GM18502 (cell line): ENCODE results near the gene KCNQ2.

ENCODE experiments used
- ATAC-seq: cut with Tn5 transposase; IDR thresholded peaks from one replicate; pipeline ENCODE4 v1.9.1; 2021; ENCODE audit warnings: mild to moderate bottlenecking; ENCODE audit not compliant: unreplicated experiment, poor library complexity

KCNQ2 gene

DNA sequence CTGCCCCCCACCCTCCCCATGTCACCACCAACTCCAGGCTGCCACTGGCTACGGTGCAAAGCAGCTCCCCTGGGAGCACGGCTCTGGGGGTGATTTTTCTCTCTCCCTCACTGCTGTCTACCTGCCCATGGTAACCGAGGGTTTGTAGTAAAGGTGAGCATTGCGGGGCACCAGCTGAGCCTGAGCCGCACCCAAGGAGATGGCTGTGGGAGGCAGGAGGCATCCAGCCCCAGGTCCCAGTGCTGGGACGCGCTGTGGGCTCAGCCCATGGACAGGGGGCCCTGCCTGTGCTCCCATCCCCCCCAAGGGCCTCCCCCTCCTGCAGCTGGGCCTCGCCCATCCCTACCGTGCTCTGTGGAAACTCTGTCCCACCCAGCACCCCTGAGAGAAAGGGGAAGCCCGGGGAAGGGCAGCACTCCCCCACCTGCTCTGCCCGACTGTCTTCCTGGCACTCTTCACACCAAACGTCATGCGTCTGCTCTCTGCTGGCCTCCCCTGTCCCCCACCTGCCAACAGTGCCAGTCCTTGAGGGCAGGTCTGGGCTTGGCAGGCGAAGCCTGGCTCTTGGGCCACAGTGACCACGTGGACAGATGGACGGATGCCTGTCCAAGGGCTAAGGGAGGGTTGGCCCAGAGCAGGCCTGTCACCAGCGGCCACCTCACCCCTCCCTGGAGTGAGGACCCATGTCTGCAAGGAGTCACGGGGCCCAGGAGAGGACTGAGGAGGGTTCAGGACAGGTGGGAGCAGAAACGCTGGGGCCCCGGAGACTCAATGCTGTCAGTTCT is 107.5 kb downstream of the KCNQ2 start:
- no peak for ATAC-seq

DNA sequence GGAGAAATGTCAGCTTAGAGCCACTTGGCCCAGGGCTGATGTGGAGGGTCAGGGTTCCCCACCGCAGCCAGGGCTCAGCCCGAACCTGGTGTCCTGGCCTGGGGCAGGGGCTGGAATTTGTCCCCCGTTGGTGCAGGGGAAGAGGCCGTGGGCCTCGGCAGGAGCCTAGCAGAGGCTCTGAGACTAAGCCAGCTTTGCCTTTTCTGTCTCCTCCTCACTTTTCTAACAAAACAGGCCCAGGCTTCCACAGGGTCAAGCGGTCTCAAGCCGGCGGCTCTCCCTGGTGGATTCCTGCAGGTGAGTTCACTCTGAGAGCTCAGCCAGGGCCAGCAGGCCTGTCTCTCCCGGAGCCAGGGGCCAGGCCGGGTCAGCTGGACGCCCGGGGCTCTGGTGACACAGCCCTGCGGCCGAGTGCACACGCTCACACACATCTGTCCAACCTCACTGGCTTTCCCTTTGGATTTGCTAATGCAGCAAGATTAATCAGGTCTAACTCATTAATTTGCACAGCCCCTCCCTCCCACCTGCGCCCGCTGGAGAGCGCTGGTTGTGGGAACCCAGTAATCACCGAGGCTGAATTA is 108.4 kb downstream of the KCNQ2 start:
- ATAC-seq: no peak

DNA sequence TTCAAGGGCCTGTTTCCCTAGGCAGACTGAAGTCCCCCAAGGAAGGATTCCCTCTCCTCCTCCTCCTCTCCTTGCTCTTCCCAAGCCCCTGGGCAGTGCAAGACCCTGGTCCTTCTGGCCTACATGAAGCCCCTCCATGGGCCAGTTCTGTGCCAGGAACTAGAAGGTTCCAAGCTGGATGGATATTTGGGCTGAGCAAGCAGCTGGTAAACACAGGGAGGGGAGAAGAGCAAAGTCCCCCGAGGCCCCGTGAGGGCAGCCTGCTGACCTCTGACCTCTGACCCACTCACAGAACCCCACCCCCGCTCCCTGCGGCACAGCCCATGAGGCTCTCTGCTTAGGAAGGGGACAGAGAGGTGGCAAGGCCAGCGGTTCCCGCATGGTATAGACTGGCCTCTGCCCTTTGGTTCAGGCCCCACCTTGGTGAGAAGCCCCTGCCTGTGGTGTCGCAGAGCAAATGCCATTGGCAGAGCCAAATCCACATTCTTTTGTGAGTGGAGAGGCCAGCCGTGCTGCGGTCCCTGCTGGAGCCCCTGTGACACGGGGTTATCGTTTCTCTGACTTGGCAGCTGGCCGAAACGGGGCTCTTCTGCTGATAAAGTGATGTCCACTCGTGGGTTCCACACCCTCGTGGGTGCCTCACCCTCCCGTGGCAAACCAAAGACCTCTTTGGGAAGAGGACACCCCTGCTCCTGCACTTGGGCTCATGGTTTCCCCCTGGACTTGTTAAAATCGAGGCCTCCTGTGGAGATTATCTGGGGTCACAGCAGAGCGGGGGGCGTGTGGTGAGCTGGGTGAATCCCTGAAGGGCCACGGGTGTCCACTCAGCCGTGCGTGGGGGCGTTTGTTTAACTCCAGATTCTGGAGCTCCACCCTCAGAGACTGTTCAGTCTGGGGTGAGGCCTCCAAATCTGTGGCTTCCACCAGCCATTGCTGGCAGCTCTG is 109.2 kb downstream of the KCNQ2 start:
- no peak for ATAC-seq

DNA sequence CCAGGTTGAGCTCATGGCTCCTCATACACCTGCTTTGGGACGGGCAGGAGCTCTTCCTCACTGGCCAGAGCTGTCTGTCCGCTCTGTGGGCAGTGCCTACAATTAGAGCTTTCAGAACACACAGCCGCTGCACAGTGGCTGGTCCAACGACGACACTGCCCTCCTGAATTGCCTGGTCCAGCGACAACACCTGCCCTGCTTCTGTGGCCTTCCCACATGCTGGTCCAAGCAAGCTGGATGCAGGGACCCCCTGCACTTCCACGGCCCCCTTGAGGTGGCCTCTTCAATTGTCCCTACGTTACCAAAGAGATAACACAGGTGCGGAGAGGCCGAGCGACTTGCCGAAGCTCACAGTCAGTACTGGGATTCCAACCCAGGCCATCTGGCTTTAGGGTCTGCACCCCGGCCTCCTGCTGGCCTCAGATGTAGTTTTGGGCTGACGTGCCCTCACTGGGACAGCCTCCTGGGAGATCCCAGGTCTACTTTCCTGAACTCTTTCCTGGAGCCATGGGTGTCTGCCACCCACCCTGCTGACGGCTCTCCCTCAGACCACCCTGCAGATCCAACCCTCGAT is 109.9 kb downstream of the KCNQ2 start:
- ATAC-seq: no peak

DNA sequence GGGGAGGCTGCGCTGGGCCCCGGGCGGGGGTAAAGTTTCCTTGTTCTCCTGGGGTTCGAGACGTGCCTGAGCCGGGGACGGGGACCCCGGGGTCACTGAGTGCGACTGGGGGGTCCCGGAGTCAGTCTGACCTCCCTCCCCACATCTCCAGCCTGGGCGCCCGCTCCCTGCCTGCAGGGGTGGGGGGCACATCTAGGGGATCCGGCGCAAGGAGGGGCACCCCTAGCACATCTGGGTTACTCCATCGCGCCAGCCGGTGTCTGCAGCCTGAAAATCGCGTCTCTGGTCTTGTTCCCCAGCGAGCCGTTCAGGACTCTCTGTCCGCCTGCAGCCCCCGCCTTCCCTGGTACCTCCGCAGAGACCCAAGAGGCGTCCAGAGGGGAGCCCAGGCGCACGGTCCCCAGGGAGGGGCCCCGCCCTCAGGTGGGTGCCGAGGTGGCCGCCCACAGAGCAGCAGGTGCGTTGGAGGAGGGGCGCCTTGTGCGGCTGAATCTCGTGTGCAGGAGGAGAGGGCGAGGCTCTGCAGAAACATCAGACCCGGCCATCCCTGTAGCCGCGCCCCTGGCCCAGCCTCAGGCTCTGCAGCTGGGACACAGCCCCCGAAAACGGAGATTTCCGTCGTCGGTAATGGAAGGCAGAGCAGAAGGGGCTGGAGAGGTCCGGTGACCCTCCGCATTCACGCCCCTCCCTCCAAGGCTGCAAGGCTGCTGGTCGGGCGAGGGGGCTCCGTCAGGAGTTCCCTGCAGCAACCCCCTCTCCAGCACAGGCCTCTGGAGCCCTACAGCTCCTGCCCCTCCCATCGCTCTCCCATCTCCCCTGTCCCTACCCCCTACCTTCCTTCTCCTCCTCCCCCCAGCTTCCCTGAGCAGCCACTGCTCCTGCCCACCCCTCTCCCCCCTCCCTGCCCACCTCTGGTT is 110.7 kb downstream of the KCNQ2 start:
- ATAC-seq: no peak

DNA sequence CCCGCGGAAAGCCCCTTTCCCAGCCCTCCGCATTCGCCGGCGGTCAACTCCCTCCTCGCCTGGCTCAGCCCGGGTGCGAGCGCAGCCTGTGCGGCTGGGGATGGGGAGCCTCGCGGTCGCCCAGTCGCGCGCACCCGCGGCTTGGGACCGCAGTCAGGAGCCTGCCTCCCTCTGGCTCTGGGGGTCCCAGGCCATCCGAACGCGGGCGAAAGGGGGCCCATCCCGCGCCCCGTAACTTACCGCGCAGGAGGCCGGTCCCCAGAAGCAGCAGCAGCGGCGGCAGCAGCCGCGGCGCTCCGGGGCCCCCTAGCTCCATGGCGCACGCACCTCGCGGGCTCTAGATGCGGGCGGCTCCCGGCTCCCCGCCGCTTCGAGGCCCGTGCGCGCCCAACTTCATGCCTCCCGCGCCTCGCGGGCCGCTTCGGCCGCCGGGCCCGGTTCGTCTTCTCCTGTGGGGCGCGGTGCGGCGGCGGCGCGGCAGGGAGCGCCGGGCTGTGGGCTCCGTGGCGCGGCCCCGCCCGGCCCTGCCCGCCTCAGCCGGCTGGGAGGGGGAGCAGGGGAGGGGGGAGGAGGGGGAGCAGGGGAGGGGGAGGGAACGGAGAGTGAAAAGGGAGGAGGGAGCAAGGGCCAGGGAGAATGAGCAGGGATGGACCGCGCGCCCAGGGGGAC is 111.5 kb downstream of the KCNQ2 start, which contains the start of gene CHRNA4:
TSS of gene CHRNA4 (minus strand) at position 500 of the 669 bp plus-strand sequence. CDS start at position 316, 184 bp downstream.
- ATAC-seq: no peak

DNA sequence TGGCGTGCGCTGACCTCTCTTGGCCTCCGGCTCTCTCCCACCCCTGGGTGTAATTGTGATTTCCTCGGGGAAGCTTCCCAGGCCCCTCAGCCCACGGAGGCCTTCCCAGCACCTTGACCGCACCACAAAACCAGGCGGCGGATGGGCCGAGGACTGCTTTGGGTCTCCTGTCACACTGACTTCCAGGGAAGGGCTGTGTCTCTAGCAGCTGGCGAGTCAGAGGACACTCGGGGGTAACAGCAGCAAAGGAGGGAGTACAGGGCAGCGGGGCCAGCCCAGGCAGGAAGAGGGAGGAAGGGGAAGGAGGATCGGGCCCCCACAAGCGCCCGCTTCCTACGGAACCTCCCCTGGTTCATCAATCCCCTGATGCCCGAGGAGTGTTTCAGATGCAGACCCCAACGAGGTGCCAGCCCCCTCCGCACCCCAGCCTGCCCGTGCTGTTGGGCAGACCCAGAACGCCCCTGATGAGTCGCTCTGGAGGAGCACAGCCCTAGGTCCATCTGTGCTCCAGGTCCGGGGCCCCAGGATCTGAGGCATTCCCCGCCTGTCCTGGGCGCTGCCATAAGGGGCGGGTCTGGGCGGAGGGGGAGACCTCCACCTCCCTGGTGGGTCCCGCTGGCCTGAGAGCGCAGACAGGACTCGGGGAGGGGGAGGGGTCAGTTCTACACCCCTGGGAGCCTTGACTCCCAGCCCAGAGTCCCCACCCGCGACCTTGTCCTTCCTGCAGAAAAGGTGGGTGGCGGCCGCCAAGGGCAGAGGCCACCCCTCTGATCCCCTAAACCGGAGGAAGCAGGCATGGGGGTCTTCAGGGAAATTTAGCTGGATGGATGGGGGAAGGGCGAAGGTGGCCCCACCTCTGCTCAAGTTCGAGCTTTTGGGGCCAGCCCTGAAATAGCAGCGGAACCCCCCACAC is 112.3 kb downstream of the KCNQ2 start:
- ATAC-seq: no peak

DNA sequence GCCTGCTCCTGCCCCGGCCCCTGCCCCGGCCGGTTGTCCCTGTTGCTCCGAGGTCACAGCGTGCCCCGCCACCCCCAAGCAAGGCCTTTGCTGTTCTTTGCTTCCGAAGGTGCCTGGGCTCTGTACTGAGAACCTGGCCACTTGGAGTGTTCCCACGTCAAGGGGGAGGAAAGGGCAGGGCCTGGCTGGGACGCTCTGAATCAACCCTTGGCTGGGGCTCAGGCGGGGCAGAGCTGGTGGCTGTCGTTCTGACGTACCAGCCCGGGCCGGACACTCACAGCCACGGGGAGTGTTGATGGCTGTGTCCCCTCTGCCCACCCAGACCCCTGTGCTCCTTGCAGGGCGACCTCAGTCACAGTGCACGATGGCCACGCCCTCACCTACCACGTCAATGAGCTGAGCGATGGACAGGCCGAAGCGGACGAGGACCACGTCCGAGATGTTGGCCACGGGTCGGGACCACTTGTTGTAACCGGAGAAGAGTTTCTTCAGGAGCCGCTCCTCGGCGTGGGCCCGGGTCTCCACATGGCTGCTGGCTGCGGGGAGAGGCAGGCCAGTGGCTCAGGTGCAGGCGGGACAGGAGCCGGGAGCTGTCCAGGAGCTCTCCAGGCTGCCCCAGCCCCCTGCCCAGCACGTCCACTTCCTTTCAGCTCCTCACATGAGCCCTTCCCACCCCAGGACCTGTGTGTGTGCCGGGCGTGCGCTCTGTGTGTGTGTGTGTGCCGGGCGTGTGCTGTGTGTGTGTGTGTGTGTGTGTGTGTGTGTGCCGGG is 113.1 kb downstream of the KCNQ2 start:
- ATAC-seq: no peak

DNA sequence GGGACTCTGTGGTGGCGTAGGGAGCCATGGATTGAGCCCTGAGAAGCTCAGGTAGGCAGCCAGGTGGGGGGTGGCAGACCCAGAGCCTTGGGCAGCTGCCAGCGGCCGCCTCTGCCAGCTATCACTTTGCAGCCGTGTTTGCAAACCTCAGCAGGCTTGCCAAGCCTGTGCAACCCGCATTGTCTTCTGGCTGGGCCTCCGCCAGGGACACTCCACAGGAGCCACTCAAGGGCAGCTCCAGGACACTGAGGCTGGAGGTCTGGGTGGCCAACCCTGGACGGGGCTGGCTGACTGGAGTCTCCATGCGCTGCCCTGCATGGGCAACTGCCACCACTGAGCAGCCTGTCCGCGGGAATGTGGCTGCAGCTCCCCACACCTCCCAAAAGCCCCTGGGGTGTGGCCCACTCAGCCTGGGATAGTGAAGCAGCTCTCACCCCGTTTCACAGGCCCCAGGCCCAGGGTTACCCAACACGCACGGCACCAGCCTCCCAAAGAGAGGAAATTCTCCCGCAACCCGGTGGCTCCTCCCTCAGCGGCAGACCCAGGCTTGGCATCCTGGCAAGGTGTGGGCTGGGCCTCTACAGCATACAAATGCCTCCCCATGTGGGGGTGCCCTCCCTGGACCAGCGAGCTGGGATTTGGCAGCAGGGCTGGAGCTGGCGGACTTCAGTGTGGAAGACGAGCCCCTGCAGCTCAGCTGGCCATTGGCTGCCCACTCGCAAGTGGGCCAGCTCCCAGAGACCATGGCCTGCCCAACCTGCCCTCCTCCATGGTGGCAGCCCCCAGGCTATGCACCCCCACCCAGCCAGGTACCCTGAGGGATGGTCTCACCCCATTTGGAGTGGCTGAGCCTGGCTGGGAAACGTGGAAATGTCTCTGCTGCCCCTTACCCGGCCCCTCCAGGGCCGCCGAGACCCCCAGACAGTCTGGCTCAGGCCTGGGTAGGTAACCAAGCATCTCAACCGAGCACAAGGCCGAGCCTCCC is 114.2 kb downstream of the KCNQ2 start:
- no peak for ATAC-seq

DNA sequence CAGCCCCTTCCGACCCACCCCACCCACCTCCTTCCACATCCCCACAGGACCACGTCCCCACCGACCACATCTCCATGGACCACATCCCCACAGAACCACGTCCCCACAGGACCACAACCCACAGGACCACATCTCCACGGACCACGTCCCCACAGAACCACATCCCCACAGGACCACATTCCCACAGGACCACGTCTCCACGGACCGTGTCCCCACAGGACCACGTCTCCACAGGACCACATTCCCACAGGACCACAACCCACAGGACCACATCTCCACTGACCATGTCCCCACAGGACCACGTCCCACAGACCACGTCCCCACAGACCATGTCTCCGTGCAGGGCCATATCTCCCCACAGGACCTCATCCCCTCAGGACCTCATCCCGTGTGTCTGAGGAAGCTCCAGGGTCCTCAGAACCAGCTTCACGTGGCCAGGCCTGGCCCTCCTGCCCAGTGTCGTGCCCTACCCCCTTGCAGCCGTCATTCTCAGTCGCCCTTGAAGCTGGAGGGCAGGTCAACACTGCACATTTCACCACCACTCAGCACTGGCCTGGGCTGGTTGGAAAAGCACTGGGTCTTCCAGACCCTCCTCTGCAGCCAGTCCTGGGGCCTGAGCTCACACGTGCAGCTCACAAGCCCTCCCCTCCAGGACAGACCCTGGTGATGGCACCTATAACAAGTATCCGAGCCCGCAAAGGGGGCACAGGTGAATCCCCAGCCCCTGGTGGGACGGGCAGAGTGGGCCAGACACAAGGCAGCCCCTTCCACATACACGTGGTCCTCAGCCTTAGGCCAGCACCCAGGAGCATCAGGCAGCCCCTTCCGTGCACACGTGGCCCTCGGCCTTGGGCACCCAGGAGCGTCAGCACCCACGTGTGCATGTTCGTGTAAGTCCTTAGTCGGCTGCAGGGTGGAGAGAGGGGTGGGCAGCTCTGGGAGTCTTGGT is 115.2 kb downstream of the KCNQ2 start:
- no peak for ATAC-seq

DNA sequence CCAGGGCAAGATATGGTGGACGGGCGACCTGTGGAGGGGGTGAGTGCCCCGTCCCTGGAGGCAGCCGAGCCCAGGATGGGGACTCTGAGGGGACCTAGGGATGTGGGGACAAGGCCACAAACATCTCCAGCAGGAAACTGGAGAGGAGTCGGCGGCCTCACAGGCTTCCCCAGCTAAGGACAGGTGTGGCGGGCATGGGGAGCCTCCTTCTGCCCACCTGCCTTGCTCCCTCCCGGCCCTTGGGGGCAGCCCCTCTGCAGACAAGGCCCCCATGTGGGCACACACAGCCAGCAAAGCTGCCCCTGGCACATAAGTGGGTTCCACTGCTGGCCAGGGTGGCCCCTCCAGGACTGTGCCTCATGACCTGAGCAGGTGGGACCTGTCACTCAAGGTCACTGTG is 115.9 kb downstream of the KCNQ2 start:
- no peak for ATAC-seq

DNA sequence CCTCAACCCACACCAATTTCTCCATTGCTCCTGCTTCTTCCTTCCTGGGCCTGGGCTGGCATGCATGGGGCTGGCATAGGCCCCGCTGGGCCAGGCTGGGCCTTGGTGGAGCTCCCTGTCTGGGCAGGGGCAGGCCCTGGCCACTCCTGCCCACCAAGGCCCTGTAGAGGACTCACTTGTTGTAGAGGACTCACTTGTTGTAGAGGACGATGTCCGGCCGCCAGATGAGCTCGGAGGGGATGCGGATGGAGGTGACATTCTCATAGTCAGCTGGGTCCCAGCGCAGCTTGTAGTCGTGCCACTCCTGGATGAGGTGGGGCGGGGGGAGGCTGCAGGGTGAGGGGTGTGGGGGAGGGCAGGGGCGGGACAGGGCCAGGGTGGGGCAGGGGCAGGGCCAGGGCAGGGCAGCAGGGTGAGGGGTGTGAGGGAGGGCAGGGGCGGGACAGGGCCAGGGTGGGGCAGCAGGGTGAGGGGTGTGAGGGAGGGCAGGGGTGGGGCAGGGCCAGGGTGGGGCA is 116.6 kb downstream of the KCNQ2 start:
- no peak for ATAC-seq

DNA sequence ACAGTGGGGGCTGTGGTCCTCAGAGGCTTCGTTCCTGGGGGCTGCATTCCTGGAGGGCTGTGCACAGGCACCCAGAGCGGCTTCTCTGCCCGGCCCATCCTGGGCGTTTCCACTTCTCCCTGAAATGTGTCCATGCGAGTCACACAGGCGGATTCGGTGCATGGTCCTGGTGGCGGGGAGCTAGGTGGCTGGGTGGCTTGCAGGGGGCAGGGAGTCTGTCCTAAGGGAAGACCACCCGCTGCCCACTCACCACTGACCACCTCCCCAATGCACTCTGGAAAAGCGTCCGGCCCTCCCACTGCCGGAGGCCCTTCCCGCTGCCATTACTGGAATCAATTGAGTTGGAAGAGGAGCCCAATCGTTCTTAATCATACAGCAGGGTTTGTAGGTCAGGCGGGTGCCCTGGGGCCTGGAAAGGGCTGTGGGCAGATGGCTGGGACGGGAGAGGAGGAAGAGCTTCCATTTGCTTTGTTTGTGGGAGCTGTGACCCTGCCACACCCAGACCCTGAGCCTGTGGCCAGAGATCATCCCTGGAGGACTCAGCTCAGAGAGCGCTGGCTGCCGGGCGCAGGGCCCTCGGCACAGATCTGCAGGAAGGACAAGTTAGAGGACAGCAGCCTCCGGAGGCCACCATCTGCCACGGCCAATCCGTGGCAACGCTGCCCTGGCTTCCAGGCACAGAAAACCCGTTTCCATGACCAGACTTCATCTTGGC is 117.7 kb downstream of the KCNQ2 start:
- ATAC-seq: no peak

DNA sequence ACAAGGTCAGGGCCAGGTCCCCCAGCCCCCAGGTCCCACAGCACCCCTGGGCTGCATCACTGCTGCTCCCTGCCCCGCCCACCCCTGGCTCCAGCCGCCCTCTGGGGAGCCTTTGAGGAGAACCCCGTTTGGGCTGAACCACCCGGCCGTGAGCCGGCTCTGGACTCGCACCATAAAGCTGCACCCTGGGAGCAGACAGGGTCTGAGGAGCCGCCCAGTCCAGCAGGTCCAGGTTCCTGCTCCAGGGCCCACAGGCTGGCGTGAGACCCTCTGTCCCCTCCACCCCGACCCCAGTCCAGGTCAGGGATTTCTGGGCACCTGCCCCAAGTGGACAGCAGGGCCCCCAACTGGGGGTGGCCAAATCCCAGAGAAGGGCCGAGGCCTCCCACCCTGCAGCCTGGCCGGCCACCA is 119.6 kb downstream of the KCNQ2 start:
- no peak for ATAC-seq
